Raji (cell line): ENCODE results near the gene SCD5.

Experiments
- POLR2A ChIP-seq: IDR thresholded peaks from 2 replicates; pipeline ENCODE4 v1.6.1; 2011; ENCODE audit warnings: low read depth, low read length, control low read depth; ENCODE audit not compliant: insufficient read depth

SCD5 gene

GRCh38 chr4:82697561-82697960 is 101.0 kb downstream of the SCD5 start:
- no peak for TF ChIP-seq POLR2A

GRCh38 chr4:82696117-82696860 is 102.3 kb downstream of the SCD5 start:
- no peak for TF ChIP-seq POLR2A

GRCh38 chr4:82694892-82695291 is 103.7 kb downstream of the SCD5 start:
- TF ChIP-seq POLR2A = no peak

GRCh38 chr4:82694046-82694445 is 104.5 kb downstream of the SCD5 start:
- TF ChIP-seq POLR2A = no peak

- no peak for TF ChIP-seq POLR2A
Observed at GRCh38 chr4:82692101-82692780, 106.4 kb downstream of the SCD5 start.

GRCh38 chr4:82691431-82691830 is 107.2 kb downstream of the SCD5 start:
- TF ChIP-seq POLR2A = no peak

- TF ChIP-seq POLR2A = no peak
Observed at GRCh38 chr4:82688091-82688795, 110.4 kb downstream of the SCD5 start.

GRCh38 chr4:82687531-82687930 is 111.1 kb downstream of the SCD5 start:
- no peak for TF ChIP-seq POLR2A

- TF ChIP-seq POLR2A = no peak
Observed at GRCh38 chr4:82681754-82682153, 116.8 kb downstream of the SCD5 start.

GRCh38 chr4:82680834-82681233 is 117.8 kb downstream of the SCD5 start:
- no peak for TF ChIP-seq POLR2A

GRCh38 chr4:82679531-82679930 is 119.1 kb downstream of the SCD5 start:
- no peak for TF ChIP-seq POLR2A

GRCh38 chr4:82678051-82678450 is 120.5 kb downstream of the SCD5 start:
- no peak for TF ChIP-seq POLR2A

GRCh38 chr4:82677327-82677726 is 121.3 kb downstream of the SCD5 start:
- no peak for TF ChIP-seq POLR2A

- TF ChIP-seq POLR2A = no peak
Observed at GRCh38 chr4:82667761-82668480, 130.7 kb downstream of the SCD5 start.

GRCh38 chr4:82666970-82667665 is 131.5 kb downstream of the SCD5 start:
- TF ChIP-seq POLR2A = no peak
